ENCODE data around the gene LNX1.

- TF ChIP-seq POLR2A (IDR thresholded peaks at IDR 0.05; ENCODE audit: low read length) (no peak), GATA1 (IDR thresholded peaks at IDR 0.05; ENCODE audit: low read depth, low read length) (no peak)
These were observed 5.6 kb upstream of the LNX1 start for GRCh38 chr4:53596901-53597300.
